ENCODE results near the gene KCNT2. TPM values are rescaled to one million over a fixed set of nuclear protein-coding genes. Genes with fewer than 3 reads are reported as not detected.

Gene KCNT2
- total RNA-seq, 6 experiments from 2014 or later = 0.23 to 1.4 (median 0.32) TPM

- TF ChIP-seq CTCF (IDR thresholded peaks at IDR 0.05) = no peak
- Mint-ChIP-seq H3K36me3 (ENCODE audit: low read depth) (no peaks in the 10 kb centered on the region), H3K27me3 (ENCODE audit: insufficient read depth) (no peaks in the 10 kb centered on the region), H3K4me3 (no peak overlapping the region), H3K27ac (no peak overlapping the region), H3K4me1 (ENCODE audit: low read depth) (no peaks in the 10 kb centered on the region), H3K9me3 (no peaks in the 10 kb centered on the region)
- no peak for DNase-seq
Measured at GRCh38 chr1:196637606-196638005, 29.4 kb upstream of the KCNT2 start.

GRCh38 chr1:196628838-196629237 lies 20.6 kb upstream of the KCNT2 start:
- no peaks in the 10 kb centered on the region for H3K4me1 Mint-ChIP-seq (ENCODE audit: low read depth)
- DNase-seq = no peak
- H3K27ac Mint-ChIP-seq = no peak overlapping the region
- H3K4me3 Mint-ChIP-seq = no peak overlapping the region
- TF ChIP-seq CTCF (IDR thresholded peaks at IDR 0.05) = no peak
- no peaks in the 10 kb centered on the region; the same call in 1 of the 2 replicates for H3K27me3 Mint-ChIP-seq (ENCODE audit: insufficient read depth)
- H3K9me3 Mint-ChIP-seq = peaks cover 12% of the 10 kb centered on the region
- H3K36me3 Mint-ChIP-seq (ENCODE audit: low read depth) = no peaks in the 10 kb centered on the region

GRCh38 chr1:196623079-196623478 lies 14.8 kb upstream of the KCNT2 start:
- Mint-ChIP-seq H3K27ac (no peak overlapping the region), H3K27me3 (ENCODE audit: insufficient read depth) (no peaks in the 10 kb centered on the region), H3K4me1 (ENCODE audit: low read depth) (no peaks in the 10 kb centered on the region), H3K4me3 (no peak overlapping the region), H3K9me3 (peaks cover 2% of the 10 kb centered on the region), H3K36me3 (ENCODE audit: low read depth) (no peaks in the 10 kb centered on the region)
- DNase-seq = no peak
- TF ChIP-seq CTCF (IDR thresholded peaks at IDR 0.05) = no peak

GRCh38 chr1:196619721-196620120 lies 11.5 kb upstream of the KCNT2 start:
- Mint-ChIP-seq H3K4me1 (ENCODE audit: low read depth) (no peaks in the 10 kb centered on the region), H3K27me3 (ENCODE audit: insufficient read depth) (no peaks in the 10 kb centered on the region), H3K27ac (no peak overlapping the region)

GRCh38 chr1:196611873-196612272 lies 3.6 kb upstream of the KCNT2 start:
- no peak for TF ChIP-seq CTCF (IDR thresholded peaks at IDR 0.05)
- Mint-ChIP-seq H3K4me1 (ENCODE audit: low read depth) (peaks cover 9% of the 10 kb centered on the region), H3K27ac (no peak overlapping the region), H3K9me3 (no peaks in the 10 kb centered on the region), H3K27me3 (ENCODE audit: insufficient read depth) (peaks cover 2% of the 10 kb centered on the region; the same call in 1 of the 2 replicates), H3K36me3 (ENCODE audit: low read depth) (no peaks in the 10 kb centered on the region), H3K4me3 (no peak overlapping the region)
- DNase-seq = no peak

More at GRCh38 chr1:196619721-196620120, 11.5 kb upstream of the KCNT2 start:
- no peak for TF ChIP-seq CTCF (IDR thresholded peaks at IDR 0.05)
- no peaks in the 10 kb centered on the region for H3K36me3 Mint-ChIP-seq (ENCODE audit: low read depth)
- no peak overlapping the region for H3K4me3 Mint-ChIP-seq
- no peaks in the 10 kb centered on the region for H3K9me3 Mint-ChIP-seq
- no peak for DNase-seq

GRCh38 chr1:196609370-196609737 lies 1.1 kb upstream of the KCNT2 start:
- H3K9me3 Mint-ChIP-seq = no peaks in the 10 kb centered on the region

More at GRCh38 chr1:196609370-196609737, 1.1 kb upstream of the KCNT2 start:
- Mint-ChIP-seq H3K4me3 (no peak overlapping the region; the same call in 1 of the 2 replicates), H3K4me1 (ENCODE audit: low read depth) (peaks cover 9% of the 10 kb centered on the region), H3K27me3 (ENCODE audit: insufficient read depth) (peaks cover 2% of the 10 kb centered on the region; the same call in 1 of the 2 replicates), H3K36me3 (ENCODE audit: low read depth) (no peaks in the 10 kb centered on the region), H3K27ac (no peak overlapping the region)
- no peak for TF ChIP-seq CTCF (IDR thresholded peaks at IDR 0.05)
- no peak for DNase-seq
